Panc1 (cell line): ENCODE measurements around the gene MEGF10.

Experiments used
- POLR2AphosphoS5 ChIP-seq: IDR thresholded peaks from 2 replicates; pipeline ENCODE4 v1.6.1; 2012; ENCODE audit warnings: mild to moderate bottlenecking, low read depth, low read length, moderate library complexity
- REST ChIP-seq, 2 experiments: IDR thresholded peaks; 2 replicates each; pipeline ENCODE4 v1.6.1; 2011 to 2012; ENCODE audit warnings: low read depth in 2 of 2, control low read depth in 1 of 2, low read length in 1 of 2, mild to moderate bottlenecking in 1 of 2, moderate library complexity in 1 of 2; ENCODE audit not compliant: insufficient read depth in 1 of 2
- SIN3A ChIP-seq: IDR thresholded peaks from 2 replicates; pipeline ENCODE4 v1.6.1; 2012; ENCODE audit warnings: low read depth, mild to moderate bottlenecking, low read length, moderate library complexity, borderline replicate concordance; ENCODE audit not compliant: insufficient read depth
- TCF7L2 ChIP-seq: IDR thresholded peaks from 2 replicates; pipeline ENCODE4 v1.6.1; 2011; ENCODE audit warnings: mild to moderate bottlenecking, low read depth, low read length, inconsistent platforms
- TF ChIP-seq, protein P1 (sequence below): fragments of 450-650 bp; IDR thresholded peaks from 2 replicates; pipeline ENCODE4 v1.5.1; 2017; ENCODE audit warnings: mild to moderate bottlenecking

GRCh38 chr5:127367029-127367428 lies 76.4 kb downstream of the MEGF10 start:
- TF ChIP-seq, protein P1, sequence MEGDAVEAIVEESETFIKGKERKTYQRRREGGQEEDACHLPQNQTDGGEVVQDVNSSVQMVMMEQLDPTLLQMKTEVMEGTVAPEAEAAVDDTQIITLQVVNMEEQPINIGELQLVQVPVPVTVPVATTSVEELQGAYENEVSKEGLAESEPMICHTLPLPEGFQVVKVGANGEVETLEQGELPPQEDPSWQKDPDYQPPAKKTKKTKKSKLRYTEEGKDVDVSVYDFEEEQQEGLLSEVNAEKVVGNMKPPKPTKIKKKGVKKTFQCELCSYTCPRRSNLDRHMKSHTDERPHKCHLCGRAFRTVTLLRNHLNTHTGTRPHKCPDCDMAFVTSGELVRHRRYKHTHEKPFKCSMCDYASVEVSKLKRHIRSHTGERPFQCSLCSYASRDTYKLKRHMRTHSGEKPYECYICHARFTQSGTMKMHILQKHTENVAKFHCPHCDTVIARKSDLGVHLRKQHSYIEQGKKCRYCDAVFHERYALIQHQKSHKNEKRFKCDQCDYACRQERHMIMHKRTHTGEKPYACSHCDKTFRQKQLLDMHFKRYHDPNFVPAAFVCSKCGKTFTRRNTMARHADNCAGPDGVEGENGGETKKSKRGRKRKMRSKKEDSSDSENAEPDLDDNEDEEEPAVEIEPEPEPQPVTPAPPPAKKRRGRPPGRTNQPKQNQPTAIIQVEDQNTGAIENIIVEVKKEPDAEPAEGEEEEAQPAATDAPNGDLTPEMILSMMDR = no peak
- TF ChIP-seq POLR2AphosphoS5 = no peak
- TF ChIP-seq REST (IDR thresholded peaks at IDR 0.05; ENCODE audit: insufficient read depth in 1 of 2, low read depth in 2 of 2, low read length in 1 of 2) = no peak
- no peak for TF ChIP-seq TCF7L2
- TF ChIP-seq SIN3A = no peak
